GM15510 (cell line): ENCODE data around the gene GRB10.

ENCODE experiments used
- POLR2A ChIP-seq: IDR thresholded peaks from 3 replicates; pipeline ENCODE4 v1.6.1; 2011; ENCODE audit warnings: borderline replicate concordance; ENCODE audit not compliant: insufficient read length; ENCODE audit errors: extremely low read depth

Gene GRB10

DNA sequence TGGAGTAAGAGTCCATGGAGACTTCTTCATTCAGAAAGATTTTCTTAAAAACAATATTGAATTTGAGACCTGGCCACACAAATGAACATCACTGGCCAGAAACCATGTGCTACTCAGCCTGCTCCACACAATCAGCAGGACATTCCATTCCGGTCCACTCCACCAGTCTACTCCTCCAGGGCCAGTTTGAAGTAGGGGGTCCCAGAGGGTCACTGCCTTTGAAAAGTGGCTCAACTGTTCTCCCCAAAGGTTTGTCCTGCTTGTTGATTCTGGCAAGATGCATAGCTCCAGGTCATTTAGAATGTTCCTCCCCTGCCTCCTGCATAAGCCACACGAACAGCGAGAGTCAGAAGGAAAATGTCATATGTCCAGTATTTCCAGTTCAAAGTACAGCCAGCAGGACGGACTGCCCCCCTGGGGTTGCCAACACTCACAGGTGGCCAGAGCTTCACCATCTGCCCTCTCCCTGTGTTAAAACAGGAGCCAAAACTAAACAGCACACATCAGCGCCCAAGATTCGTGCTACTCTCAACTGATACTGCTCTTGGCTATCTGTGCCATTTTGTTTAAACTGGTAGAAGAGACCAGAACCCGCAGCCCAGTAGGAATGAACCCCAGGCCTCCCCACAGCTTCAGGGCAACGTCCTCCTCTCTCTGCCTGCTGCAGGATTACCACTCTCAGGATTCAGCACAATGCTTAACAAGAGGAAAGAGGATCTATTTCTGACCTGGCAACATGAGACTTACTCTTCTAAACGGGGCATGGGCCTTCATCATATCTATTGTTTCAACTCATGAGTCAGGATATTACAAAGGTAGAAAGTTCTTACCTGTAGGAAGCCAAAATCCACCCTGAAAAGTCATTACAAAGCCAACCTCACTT lies 11.3 kb downstream of the GRB10 start:
- no peak for TF ChIP-seq POLR2A

DNA sequence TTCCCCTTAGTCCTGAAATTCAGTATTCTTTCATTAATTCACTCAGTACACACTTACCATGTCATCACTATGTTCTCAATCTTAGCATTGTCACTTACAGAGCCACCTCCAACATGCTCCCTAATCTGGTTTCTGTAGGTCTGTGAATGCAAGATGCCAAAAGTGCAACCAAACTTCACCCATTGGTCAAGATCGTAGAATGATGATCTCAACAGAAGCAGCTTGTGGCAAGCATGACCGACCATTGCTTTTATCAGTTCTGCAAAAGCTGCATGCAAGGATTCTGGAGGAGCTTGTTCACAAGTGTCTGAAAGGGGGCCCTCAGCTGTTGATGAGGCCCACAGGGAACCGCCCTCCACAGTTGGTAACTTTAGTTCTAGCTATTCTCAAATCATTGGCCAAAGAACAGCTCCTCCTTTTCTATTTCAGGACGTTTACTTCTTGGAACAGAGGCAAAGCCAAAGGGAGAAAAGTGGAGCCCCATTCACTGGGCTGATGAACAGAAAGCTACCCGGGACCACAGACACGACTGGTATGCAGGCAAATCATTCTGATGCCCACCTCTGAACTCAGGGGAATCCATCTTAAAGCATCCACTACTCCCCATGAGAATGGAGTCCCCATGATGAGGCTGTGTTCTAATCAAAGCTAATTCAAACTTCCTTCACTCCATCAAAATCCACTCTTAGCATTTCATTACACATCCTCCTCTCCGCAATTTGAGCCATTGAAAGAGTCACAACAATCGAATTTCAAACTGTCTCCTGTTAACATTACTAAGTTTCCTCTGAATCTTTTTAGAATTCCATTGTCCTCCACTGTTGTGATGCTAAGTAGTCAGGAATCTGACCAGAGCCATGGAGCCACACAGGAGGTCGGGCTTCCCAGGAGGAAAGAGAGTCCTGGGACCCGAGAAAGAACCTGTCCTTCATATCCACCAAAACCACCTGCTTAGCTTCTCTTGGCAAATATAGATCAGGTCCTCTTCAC lies 13.9 kb downstream of the GRB10 start:
- TF ChIP-seq POLR2A: no peak

DNA sequence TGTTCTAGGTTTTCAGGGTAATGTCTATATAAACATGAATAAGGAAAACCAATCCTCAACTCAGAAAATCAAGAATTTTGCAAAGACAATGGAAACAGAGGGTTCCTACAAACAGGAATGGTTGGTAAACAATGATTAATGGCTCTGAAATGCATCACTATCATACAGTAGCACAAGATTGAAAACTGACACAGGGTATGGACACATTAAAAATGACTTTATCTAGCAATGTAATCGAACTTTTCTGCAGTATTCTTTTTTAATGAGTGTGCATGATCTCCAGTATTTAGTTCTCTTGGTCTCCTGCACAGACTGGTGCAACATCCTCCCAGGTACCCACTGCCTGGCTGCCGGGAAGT lies 15.9 kb downstream of the GRB10 start:
- no peak for TF ChIP-seq POLR2A

DNA sequence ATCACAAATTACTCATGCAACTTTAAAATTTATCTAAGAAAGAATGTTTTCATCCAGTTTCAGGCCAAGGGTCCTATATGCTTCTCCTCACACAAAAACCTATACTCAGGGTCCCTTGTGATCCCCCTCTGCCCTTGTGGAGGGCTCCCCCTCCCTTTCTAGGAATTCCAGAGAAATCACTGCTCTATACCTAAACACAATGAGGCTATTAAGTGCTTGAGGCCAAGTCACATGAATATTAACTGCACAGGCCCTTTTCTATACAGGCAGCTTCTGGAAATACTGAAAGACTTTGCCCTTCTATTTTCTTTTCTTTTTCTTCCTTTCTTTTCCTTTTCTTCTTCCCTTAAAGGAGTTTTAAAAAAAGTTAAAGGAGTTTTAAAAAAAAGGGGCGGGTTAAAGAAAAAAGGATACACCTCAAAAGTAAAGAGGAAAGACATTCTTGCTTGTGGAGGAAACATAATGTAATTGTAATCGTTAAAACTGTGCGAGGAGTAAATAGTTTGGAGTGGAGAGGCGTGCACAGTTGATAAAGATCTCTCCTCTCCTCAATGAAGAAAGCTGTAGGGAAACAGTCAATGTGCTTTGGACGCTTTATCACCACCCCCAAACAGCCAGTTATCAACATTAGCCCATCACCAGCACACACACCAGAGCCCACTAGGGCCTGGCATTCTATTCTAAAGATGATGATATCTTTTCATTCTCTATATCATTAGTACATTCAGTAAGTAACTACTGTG lies 16.4 kb downstream of the GRB10 start:
- TF ChIP-seq POLR2A: no peak

GRCh38 chr7:50762337-50762736 lies 20.4 kb downstream of the GRB10 start:
- no peak for TF ChIP-seq POLR2A

DNA sequence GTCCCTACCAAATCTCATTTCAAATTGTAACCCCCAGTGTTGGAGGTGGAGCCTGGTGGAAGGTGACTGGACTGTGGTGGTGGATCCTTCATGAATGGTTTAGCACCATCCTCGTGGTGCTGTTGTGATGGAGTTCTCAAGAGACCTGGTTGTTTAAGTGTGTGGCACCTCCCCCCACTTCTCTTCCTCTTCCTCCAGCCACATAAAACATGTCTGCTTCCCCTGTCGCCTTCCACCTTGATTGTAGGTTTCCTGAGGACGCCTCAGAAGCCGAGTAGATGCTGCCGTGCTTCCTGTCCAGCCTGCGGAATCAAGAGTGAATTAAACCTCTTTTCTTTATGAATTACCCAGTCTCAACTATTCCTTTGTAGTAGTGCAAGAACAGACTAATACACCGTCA lies 21.0 kb downstream of the GRB10 start:
- no peak for TF ChIP-seq POLR2A

- TF ChIP-seq POLR2A: no peak
Observed at GRCh38 chr7:50757703-50758390, 24.8 kb downstream of the GRB10 start.

GRCh38 chr7:50756180-50756579 lies 26.5 kb downstream of the GRB10 start:
- TF ChIP-seq POLR2A: no peak

DNA sequence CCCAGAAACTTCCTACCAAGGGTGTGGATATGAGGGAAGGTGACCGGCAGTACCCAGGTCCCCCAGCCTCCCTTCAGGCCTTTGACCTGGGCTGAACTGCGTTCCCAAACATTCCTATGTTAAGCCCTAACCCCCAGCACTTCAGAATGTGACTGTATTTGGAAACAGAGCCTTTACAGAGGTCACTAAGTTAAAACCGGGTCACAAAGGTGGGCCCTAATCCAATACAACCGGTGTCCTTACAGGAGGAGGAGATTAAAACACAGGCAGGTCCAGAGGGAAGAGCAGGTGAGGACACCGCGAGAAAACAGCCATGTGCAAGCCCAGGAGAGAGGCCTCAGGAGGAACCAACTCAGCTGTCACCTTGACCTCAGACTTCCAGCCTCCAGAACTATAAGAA lies 28.0 kb downstream of the GRB10 start:
- no peak for TF ChIP-seq POLR2A

DNA sequence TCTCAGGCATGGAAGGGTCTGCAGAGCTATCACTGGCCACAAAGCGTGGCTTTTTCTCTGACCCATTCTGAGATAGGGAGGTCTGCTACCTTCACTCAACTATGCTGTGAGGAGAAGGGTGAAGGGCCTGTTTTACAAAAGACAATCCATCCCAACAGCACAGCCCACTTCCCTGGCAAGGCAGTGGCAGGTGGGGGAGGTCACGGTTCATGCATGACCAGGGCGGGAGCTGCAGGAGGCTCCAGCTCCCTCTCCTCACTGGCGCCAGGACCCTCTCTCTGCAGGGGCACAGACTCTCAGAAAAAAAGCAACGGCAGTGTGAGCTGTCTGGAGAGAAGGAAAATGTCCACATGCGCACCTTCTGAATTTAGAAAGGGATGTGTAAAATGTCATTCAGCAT lies 28.5 kb downstream of the GRB10 start:
- TF ChIP-seq POLR2A: no peak

GRCh38 chr7:50752422-50752821 lies 30.3 kb downstream of the GRB10 start:
- no peak for TF ChIP-seq POLR2A

DNA sequence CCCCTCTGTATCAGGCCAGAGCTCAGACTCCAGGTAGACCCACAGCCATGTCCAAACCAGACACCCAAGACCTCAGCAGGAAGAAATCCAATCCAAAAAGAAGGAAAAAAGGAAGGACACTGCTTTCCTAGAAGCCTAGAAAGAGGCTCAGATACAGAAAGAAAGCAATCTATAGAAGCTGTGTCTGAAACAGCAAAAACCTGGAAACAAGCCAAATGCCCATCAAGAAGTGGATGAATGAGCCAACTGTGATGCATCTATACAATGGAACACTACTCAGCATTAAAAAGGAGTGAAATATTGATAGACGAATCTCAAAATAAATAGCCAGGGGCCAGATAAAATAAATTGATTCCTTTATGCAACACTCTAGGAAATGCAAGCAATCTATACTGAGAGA lies 31.6 kb downstream of the GRB10 start:
- no peak for TF ChIP-seq POLR2A

GRCh38 chr7:50749896-50750295 lies 32.8 kb downstream of the GRB10 start:
- no peak for TF ChIP-seq POLR2A

GRCh38 chr7:50748472-50748871 lies 34.2 kb downstream of the GRB10 start:
- TF ChIP-seq POLR2A: no peak
